K562 (cell line): ENCODE results near the gene CTXN3.

Experiments
- MTA1 ChIP-seq: fragments of 450-650 bp; IDR thresholded peaks from 2 replicates; pipeline ENCODE4 v1.6.1; 2017; ENCODE audit warnings: borderline replicate concordance
- YBX1 ChIP-seq: fragments of 450-650 bp; IDR thresholded peaks from 2 replicates; pipeline ENCODE4 v1.7.1; 2016; ENCODE audit warnings: mild to moderate bottlenecking
- TF ChIP-seq, protein P1 (sequence below), 3 experiments: IDR thresholded peaks in 2 of 3; conservative IDR thresholded peaks in 1 of 3; 2 replicates each; pipeline ENCODE4 v1.5.1; 2011 to 2012; ENCODE audit warnings: low read length in 3 of 3, mild to moderate bottlenecking in 3 of 3, control low read depth in 2 of 3, improper control_type of control experiment in 1 of 3, inconsistent platforms in 1 of 3, low read depth in 1 of 3, mixed read lengths in 1 of 3, moderate library complexity in 1 of 3; ENCODE audit not compliant: insufficient read depth in 2 of 3

- TF ChIP-seq MTA1 (no peak), YBX1 (no peak)
- TF ChIP-seq, protein P1, sequence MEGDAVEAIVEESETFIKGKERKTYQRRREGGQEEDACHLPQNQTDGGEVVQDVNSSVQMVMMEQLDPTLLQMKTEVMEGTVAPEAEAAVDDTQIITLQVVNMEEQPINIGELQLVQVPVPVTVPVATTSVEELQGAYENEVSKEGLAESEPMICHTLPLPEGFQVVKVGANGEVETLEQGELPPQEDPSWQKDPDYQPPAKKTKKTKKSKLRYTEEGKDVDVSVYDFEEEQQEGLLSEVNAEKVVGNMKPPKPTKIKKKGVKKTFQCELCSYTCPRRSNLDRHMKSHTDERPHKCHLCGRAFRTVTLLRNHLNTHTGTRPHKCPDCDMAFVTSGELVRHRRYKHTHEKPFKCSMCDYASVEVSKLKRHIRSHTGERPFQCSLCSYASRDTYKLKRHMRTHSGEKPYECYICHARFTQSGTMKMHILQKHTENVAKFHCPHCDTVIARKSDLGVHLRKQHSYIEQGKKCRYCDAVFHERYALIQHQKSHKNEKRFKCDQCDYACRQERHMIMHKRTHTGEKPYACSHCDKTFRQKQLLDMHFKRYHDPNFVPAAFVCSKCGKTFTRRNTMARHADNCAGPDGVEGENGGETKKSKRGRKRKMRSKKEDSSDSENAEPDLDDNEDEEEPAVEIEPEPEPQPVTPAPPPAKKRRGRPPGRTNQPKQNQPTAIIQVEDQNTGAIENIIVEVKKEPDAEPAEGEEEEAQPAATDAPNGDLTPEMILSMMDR (IDR thresholded peaks at IDR 0.05 in 2 of 3, conservative IDR thresholded peaks at IDR 0.05 in 1 of 3; ENCODE audit: insufficient read depth in 2 of 3, low read depth in 1 of 3, low read length in 3 of 3): no peak
Observed at GRCh38 chr5:127696683-127697082, 47.8 kb downstream of the CTXN3 start.
